ENCODE results near the gene WDR41.
"Not testable (repeated sequence)": the region's sequence is repeated elsewhere in the genome, so short reads cannot be mapped to it uniquely, and the experiment has no call there.

Gene WDR41, protein sequence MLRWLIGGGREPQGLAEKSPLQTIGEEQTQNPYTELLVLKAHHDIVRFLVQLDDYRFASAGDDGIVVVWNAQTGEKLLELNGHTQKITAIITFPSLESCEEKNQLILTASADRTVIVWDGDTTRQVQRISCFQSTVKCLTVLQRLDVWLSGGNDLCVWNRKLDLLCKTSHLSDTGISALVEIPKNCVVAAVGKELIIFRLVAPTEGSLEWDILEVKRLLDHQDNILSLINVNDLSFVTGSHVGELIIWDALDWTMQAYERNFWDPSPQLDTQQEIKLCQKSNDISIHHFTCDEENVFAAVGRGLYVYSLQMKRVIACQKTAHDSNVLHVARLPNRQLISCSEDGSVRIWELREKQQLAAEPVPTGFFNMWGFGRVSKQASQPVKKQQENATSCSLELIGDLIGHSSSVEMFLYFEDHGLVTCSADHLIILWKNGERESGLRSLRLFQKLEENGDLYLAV

DNA sequence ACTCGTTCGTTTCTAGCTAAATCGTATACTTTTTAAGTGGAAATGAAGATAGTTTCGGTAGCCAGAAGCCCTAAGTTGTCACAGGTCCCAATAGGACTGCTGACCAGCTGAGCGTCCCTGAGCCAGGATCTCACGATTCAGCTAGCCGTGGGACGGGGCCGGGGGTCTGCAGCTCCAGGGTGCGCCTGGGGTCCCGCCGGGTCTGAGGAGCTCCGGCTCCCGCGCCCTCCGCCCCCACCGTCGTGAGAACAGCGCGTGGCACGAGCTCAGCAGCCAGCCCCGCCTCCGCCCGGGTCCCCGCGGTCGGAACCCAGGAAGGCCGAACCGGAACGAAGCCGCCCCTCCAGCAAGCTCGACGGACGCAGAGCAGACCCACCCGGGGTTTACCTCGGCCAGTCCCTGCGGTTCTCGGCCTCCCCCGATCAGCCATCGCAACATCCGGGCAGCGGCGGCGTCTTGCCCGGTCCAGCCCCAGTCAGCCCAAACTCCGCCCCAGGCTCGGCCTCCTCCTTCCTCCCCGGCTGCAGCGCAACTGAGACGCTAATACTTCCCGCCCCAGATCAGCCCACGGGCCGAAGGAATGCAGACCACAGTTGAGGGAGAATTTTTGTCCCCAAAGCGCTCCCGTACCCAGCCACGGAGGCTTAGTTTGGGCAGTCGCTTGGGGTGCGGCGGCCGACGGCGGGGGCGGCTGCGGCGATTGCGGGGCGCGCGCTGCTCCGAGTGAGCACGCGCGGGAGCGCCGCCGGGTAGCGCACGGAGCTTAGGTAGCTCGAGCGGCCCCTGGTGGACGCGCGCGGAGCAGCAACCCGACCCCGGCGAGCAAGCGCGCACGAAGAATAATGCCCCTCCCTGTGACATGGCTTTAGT, at the start of gene WDR41:
TSS of gene WDR41 (minus strand) at position 534 of the 870 bp plus-strand sequence. CDS start at position 438, 96 bp downstream.
- ATAC-seq: peak; percentile 85 to 87

DNA sequence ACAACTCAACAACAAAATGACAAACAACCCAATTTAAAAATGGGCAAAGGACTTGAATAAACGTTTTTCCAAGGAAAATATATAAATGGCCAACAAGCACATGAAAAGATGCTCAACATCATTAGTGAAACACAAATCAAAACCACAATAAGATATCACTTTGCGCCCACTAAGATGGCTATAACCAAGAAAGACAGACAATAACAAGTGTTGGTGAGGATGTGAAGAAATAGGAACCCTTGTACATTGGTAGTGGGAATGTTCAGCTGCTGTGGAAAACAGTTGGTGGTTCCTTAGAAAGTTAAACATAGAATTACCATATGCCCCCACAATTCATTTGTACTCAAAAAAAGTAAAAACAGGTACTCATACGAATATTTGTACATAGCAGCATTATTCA, 39.2 kb upstream of the WDR41 start:
- ATAC-seq: no peak

DNA sequence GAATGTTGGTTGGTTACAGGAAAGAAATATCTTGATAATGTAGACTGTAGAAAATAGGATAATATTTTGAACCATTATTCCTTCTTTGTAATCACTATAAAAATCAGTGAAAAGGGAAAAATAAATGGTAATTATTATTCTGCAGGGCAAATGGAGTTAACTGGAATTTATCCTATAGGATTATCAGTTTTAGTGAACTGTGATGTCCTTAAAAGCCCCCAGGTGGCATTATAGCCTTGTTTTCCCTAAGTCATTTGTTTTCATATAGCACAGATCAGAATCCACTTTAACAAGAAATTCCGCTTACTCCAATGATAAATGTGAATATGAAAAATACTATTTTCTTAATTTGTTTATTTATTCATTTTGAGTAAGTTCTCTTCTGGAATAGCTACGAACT, 26.2 kb upstream of the WDR41 start:
- no peak for ATAC-seq

DNA sequence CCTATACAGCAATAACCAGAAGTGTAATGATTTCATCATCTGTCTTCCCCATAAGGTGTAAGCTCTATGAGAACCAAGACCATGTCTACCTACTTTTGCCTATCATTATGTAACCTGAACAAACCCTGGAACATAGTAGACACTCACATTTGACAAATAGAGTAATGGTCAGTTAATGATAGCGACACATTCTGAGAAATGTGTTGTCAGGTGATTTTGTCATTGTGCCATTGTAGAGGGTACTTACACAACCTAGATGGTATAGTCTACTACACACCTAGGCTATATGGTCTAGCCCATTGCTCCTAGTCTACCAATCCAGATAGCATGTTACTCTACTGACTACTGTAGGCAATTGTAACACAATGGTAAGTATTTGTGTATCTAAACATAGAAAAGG, 22.3 kb upstream of the WDR41 start:
- no peak for ATAC-seq

DNA sequence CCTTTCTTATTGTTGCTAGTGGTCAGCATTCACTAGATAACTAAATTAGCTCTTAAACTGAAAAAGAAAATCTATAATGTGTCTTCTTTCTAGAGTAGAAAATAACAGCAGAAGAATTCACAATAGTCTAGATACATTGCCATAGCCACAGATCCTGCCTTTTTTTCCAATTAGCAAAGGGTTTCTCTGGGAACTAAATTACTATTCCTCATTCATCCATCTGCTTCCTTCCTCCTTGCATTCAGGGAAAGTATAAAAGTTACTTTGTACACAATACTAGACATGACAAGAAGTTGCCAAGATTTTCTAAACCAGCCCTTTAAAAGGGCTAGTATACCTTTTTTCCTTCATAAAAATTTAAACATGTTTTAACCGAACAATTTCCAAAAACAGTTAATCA, 21.2 kb upstream of the WDR41 start:
- no peak for ATAC-seq

DNA sequence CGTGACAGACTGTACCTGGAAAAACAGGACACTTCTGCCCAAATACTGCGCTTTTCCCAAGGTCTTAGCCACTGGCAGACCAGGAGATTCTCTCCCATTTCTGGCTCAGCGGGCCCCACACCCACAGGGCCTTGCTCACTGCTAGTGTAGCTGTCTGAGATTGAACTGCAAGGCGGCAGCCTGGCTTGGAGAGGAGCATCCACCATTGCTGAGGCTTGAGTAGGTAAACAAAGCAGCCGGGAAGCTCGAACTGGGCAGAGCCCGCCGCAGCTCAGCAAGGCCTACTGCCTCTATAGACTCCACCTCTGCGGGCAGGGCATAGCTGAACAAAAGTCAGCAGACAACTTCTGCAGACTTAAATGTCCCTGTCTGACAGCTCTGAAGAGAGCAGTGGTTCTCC, 9.0 kb upstream of the WDR41 start:
- not testable (repeated sequence) for ATAC-seq

DNA sequence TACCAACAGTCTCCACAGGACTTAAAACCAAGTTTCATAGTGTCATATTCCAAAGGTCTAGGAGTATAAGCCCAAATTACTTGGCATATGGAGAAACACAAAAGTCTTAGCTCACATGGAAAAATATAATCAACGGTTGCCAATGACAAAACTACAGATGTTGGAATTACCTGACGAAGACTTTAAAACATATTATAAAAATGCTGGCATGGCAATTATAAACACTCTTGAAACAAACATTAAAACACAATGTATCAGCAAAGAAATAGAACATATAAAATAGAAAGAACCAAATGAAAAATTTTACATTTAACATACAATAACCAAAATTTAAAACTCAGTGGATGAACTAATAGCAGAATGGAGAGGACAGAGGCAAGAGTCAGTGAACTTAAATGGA, 7.9 kb upstream of the WDR41 start:
- ATAC-seq: no peak

DNA sequence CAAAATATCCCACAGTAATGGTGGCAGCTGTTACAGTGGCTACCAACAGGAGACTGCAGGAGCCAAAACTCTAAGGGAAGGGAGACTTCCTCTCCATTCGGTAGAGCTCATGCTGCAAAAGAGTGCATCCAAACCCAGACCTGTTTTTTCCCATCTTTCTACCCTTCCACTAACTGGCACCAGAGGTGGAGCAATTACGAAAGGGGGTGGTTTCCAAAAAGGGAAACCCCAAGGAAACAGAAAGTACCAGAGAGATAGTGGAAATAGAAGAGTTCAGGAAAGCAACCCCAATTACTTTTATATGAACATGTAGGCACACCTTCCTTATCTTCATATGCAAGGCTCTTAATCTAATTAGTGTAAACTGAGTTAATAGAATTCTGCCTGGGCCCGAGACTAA, 7.3 kb upstream of the WDR41 start:
- no peak for ATAC-seq

DNA sequence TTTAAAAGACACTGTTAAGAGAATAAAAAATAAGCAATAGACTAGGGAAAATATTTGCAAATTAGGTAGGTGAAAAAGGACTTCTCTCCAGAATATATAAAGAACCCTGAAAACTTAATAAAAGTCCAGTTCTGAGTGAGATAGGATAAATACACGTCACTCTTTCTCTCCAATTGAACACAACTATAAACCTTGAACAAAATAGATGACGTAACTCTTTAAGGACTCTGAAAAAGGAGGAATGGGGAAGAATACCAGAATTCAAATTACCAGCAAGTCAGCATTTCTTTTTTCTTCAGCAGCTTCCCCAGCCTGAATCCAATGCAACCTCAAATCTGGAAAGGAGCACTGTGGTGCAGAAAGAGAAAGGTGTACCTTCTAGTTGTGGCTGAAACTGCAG, 6.8 kb upstream of the WDR41 start:
- no peak for ATAC-seq

DNA sequence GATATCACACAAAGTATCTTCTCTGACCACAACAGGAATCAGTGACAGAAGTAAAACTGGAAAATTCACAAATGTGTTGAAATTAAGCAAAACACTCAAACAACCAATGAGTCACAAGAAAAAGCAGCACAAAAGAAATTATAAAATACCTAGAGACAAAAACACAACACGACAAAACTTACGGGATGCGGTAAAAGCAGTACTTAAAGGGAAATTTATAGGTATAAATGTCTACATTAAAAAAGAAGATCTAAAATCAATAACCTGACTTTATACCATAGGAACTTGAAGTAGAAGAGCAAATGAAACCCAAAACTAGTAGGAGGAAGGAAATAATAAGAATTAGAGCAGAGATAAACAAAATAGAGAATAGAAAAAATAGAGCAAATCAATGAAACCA, 2.8 kb upstream of the WDR41 start:
- no peak for ATAC-seq

DNA sequence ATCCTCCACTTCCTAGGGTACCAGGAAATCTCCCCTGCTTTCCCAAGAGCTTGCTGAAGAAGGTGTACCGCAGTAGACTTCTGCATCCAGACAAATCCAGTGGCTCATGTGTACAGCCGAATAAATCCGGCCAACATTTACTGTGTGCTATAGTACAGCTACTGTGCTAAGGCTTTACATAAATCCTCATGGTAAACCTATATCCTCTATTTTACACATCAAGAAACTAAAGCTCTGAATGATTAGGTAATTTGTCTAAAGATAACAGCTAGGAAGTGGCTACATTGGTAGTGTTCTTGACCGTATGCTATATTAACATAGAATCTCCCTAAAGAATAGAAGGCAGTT, 511 bp upstream of the WDR41 start:
- ATAC-seq: peak; percentile 2 to 3

DNA sequence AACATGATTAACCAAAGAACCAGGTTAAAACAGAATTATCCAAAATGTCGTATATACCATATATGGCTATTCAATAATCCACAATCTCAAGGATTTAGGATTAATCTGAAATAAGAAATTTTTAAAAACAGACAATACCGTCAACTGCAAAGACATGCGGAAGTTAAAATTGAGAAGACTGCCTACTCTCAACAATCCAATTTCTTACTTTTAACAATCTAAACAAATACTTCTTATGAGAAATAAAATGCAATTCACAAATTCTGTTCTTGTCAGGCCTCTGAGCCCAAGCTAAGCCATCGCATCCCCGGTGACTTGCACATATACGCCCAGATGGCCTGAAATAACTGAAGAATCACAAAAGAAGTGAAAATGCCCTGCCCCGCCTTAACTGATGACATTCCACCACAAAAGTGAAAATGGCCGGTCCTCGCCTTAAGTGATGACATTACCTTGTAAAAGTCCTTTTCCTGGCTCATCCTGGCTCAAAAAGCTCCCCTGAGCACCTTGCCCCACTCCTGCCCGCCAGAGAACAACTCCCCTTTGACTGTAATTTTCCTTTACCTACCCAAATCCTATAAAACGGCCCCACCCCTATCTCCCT, 1.3 kb downstream of the WDR41 start:
- not testable (repeated sequence) for ATAC-seq

DNA sequence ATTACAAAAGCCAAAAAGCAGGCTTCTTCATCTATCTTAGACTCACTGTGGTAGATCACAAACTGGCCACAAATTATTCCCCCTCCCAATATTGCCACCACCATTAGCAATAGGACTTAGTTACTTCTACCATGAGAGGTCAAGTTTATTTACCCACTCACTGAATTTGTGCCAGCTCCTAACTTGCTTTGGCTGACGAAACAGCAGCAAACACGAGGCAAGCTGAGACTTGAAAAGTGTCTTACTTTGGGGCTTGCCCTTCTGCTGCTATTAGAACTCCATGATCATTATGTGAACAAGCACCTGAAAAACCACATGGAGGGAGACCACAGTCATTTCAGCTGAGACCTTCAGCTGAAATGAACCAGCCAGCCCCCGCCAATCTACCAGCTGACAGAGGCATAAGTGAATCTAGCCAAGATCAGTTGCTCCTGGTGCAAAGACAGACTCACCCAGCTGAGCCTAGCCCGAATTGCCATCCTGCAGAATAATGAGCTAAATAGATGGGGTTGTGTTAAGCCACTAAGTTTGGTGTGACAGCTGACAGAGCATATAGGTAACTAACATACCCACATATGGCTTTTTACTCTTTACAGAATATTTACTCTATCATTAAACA, 5.7 kb downstream of the WDR41 start:
- no peak for ATAC-seq

DNA sequence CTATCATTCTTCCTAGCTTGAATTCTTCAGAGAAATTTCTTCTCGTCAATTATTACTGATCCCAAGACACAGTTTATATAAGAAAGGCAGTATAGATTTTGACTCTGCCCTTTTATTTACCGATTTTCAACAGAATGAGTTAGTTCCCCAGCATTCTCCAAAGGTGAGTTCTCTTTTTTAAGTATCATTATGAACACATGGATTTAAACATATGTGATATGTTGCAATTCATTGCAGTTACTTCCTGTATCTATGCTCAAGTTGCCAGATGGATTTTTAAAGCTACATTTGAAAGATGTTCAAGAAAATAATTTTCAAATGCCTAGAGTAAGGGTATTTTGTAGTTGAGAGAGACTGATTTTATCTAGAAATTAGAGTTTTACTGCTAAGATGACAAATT, 8.4 kb downstream of the WDR41 start:
- no peak for ATAC-seq

DNA sequence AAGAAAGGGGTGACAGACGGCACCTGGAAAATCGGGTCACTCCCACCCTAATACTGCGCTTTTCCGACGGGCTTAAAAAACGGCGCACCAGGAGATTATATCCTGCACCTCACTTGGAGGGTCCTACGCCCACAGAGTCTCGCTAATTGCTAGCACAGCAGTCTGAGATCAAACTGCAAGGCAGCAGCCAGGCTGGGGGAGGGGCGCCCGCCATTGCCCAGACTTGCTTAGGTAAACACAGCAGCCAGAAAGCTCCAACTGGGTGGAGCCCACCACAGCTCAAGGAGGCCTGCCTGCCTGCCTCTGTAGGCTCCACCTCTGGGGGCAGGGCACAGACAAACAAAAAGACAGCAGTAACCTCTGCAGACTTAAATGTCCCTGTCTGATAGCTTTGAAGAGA, 17.1 kb downstream of the WDR41 start:
- not testable (repeated sequence) for ATAC-seq

DNA sequence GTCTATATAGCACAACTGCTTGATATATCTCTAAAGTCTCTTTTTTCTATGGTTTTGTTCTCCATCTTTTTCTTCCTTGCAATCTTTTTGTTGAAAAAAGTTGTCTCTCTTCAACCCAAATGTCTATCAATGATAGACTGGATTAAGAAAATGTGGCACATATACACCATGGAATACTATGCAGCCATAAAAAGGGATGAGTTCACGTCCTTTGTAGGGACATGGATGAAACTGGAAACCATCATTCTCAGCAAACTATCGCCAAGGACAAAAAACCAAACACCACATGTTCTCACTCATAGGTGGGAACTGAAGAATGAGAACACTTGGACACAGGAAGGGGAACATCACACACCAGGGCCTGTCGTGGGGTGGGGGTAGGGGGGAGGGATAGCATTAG, 23.2 kb downstream of the WDR41 start:
- not testable (repeated sequence) for ATAC-seq

DNA sequence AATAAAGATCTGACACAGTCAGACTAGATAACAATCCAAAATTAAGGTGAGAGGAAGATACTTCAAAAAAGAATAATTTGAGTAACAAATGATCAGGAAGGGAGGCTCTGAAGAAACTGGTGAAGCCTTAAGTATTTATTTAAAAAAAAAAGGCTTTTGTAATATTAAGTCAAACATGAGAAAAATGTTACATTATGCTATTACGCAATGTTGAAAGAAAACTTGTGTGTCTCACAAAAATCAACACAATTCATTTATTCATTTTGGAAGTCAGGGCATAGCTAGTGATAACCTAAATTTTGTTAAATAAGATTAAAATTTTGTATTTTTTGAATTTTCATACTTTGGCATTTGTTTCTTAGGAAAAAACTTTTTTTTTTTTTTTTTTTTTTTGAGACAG, 28.2 kb downstream of the WDR41 start:
- ATAC-seq: no peak

DNA sequence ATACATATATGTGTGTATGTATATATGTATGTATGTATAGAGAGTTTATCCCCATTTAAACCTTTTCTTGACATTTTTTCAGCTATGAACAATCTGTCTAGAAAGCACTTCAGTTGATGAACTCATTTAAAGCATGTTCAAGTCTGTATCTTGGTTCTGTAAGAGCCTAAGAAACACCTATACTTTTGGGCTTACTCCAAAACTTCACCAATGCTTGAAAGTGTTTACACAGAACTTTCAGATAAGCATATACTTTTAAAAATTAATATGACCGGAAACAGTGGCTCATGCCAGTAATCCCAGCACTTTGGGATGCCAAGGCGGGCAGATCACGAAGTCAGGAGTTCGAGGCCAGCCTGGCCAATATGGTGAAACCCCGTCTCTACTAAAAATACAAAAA, 30.8 kb downstream of the WDR41 start:
- ATAC-seq: no peak

DNA sequence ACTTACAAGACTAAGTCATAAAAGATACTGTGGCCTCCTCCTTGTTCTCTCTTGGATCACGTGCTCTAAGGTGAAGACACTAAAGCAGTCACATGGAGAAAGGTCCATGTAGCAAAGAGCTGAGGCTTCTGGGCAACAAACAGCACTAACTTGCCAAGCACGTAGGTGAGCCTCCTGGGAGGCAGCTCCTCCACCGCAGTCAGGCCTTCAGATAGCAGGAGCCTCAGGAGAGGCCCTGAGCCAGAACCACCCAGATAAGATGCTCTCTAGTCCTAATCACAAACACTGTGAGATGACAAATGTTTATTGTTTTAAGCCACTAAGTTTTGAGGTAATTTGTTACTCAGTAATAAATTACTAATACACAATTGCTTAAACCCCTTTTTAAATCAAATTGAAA, 38.0 kb downstream of the WDR41 start:
- ATAC-seq: no peak

DNA sequence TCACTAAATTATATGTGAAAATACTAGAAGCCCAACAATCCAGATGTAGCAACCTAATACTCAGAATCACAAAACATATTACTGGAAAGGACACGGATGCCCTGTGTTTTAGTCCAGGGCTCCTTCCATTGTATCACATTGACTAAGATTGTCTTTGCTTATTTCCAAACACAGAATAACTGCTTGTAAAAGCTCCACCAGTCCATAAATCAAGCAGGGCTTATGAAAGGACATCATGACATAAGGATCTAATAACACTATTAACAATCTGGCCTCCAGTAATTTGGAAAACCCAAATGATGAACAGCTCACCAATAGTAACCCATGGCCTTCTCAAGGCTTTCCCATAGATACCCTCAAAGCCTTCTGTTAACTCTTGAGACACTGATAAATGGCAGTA, 39.8 kb downstream of the WDR41 start:
- no peak for ATAC-seq

DNA sequence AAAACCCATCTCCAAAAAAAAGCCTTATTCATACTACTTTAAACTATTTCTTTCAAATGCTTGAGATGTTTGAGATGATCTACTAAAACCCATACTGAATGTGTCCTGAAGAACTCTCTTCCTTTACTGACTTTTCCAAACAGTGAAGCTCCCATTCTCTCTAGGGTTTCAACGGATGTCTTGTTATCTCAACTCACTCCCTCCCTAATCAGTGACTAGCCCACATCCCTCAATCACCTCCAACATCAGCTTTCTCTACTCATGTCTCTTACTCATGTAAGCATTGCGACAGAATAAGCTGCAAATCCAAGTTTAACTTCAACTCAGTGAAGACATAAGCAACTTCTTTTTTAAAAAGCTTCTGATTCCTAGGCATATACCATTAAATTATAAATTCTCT, 42.1 kb downstream of the WDR41 start:
- no peak for ATAC-seq

DNA sequence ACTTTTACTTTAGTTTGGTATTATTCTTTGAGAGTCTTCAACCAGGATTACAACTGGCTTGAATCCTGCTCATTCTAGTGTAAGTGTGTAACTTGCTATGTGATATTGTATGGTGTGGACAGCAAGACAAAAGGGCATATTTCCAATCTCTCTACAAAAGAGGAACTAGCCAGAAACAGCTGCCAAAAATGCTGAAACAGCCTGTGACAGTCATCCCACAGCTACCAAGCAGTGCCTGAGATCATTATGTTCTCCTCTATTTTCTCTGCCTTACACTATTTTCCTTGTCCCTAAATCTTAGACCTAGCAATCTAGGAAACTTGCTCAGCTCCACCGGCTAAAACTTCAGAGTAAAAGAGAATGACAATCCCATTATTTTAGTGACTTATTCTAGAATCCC, 42.8 kb downstream of the WDR41 start:
- no peak for ATAC-seq

DNA sequence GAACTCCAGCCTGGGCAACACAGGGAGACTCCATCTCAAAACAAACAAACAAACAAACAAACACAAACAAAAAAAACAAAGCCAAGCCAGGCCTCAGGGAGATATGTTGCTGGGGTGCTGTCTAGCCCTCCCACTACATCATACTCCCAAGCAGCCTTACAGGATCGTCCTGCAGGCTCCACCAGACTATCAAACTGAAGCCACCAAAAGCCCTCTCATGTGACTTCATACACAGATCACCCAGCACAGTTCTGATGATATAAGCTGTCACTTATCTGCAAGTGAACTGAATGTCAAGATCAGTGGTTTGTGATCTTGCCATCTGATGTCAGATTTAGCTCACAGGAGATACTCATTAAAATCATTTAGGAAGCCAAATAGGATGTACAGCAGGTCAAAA, 43.3 kb downstream of the WDR41 start:
- ATAC-seq: no peak

Data from activated CD4-positive, CD25-positive, alpha-beta regulatory T cell treated with anti-CD3 and anti-CD28 coated beads, Interleukin-2, amount 50 U/mL, for 24 hours (primary cell).